Measurements from ENCODE around the gene CPNE8. TPM values are rescaled to one million over a fixed set of nuclear protein-coding genes. Genes with fewer than 3 reads are reported as not detected.

Gene CPNE8
- total RNA-seq, 1 experiment from 2014 or later = 23.6 TPM

GRCh38 chr12:38610808-38611350, 294.5 kb downstream of the CPNE8 start:
- BruUV-seq (replicated peaks) = no TSS peak
- POLR2A ChIA-PET = no interaction called here
- Histone ChIP-seq H3K36me3 (ENCODE audit: control insufficient read depth, insufficient read depth, low read length) (no peaks in the 10 kb centered on the region), H3K4me1 (ENCODE audit: control insufficient read depth, insufficient read depth, low read length) (no peaks in the 10 kb centered on the region), H3K9me3 (ENCODE audit: control insufficient read depth, insufficient read depth, low read depth, low read length) (no peaks in the 10 kb centered on the region), H3K4me3 (ENCODE audit: low read depth in 2 of 2, low read length in 2 of 2) (no peak overlapping the region), H3K27ac (ENCODE audit: low read length) (no peak overlapping the region), H3K27me3 (ENCODE audit: control insufficient read depth, insufficient read depth, low read length) (no peaks in the 10 kb centered on the region; the same call in 1 of the 2 replicates)
- DNase-seq (ENCODE audit: low read depth, low spot score) = no peak
- in situ Hi-C loops (cut with HindIII; ENCODE audit: low pct_unique_long_range_greater_than_20kb, low sequenced_read_pairs) = no loop called here
- TF ChIP-seq CTCF (IDR thresholded peaks at IDR 0.05) = no peak
- no peak for TF ChIP-seq TCF7L2 (IDR thresholded peaks at IDR 0.05; ENCODE audit: low read depth, low read length)
- TF ChIP-seq REST (IDR thresholded peaks at IDR 0.05; ENCODE audit: insufficient read depth in 1 of 2, low read depth in 2 of 2, low read length in 1 of 2) = no peak
- no peak for TF ChIP-seq SIN3A (IDR thresholded peaks at IDR 0.05; ENCODE audit: borderline replicate concordance, insufficient read depth, low read depth, low read length)
- no peak for TF ChIP-seq POLR2AphosphoS5 (IDR thresholded peaks at IDR 0.05; ENCODE audit: low read depth, low read length)
- ATAC-seq = no peak
- CTCF ChIA-PET = no interaction called here
- intact Hi-C loops (cut with micrococcal nuclease; ENCODE audit: unreplicated experiment) = no loop called here

- H3K36me3 ChIP-seq (ENCODE audit: control insufficient read depth, insufficient read depth, low read length) = no peaks in the 10 kb centered on the region
- POLR2A ChIA-PET = no interaction called here
- DNase-seq (ENCODE audit: low read depth, low spot score) = no peak
- no peaks in the 10 kb centered on the region for H3K9me3 ChIP-seq (ENCODE audit: control insufficient read depth, insufficient read depth, low read depth, low read length)
- in situ Hi-C loops (cut with HindIII; ENCODE audit: low pct_unique_long_range_greater_than_20kb, low sequenced_read_pairs) = no loop called here
- CTCF ChIA-PET = no interaction called here
- H3K27ac ChIP-seq (ENCODE audit: low read length) = no peak overlapping the region
- no peak overlapping the region for H3K4me3 ChIP-seq (ENCODE audit: low read depth in 2 of 2, low read length in 2 of 2)
- TF ChIP-seq POLR2AphosphoS5 (IDR thresholded peaks at IDR 0.05; ENCODE audit: low read depth, low read length) = no peak
- TF ChIP-seq TCF7L2 (IDR thresholded peaks at IDR 0.05; ENCODE audit: low read depth, low read length) = no peak
- no peak for TF ChIP-seq SIN3A (IDR thresholded peaks at IDR 0.05; ENCODE audit: borderline replicate concordance, insufficient read depth, low read depth, low read length)
- no peak for TF ChIP-seq CTCF (IDR thresholded peaks at IDR 0.05)
- TF ChIP-seq REST (IDR thresholded peaks at IDR 0.05; ENCODE audit: insufficient read depth in 1 of 2, low read depth in 2 of 2, low read length in 1 of 2) = no peak
- BruUV-seq (replicated peaks) = no TSS peak
- no peaks in the 10 kb centered on the region for H3K4me1 ChIP-seq (ENCODE audit: control insufficient read depth, insufficient read depth, low read length)
- no peaks in the 10 kb centered on the region; the same call in 1 of the 2 replicates for H3K27me3 ChIP-seq (ENCODE audit: control insufficient read depth, insufficient read depth, low read length)
- no peak for ATAC-seq
- intact Hi-C loops (cut with micrococcal nuclease; ENCODE audit: unreplicated experiment) = no loop called here
Measured at GRCh38 chr12:38607295-38607694, 298.1 kb downstream of the CPNE8 start.

Measured in Panc1 (cell line).